GM12878 (cell line): ENCODE results near the gene FAM222B.
"Not testable (repeated sequence)": the region's sequence is repeated elsewhere in the genome, so short reads cannot be mapped to it uniquely, and the experiment has no call there.

ENCODE experiments used
- HDAC6 ChIP-seq: fragments of 200-600 bp; sonication (generic); IDR thresholded peaks from one replicate; pipeline ENCODE4 v1.8.0; 2017; ENCODE audit warnings: antibody characterized with exemption; ENCODE audit not compliant: unreplicated experiment
- MXI1 ChIP-seq: fragments of 150-350 bp; IDR thresholded peaks from 2 replicates; pipeline ENCODE4 v1.6.1; 2011; ENCODE audit warnings: low read depth, mild to moderate bottlenecking, inconsistent platforms, low read length, improper control_type of control experiment
- RUNX3 ChIP-seq: IDR thresholded peaks from 2 replicates; pipeline ENCODE4 v1.6.1; 2012; ENCODE audit warnings: low read length, inconsistent platforms
- ZSCAN29 ChIP-seq: fragments of 450-650 bp; IDR thresholded peaks from 2 replicates; pipeline ENCODE4 v1.6.1; 2017; ENCODE audit warnings: mild to moderate bottlenecking, moderate library complexity
- ZZZ3 ChIP-seq: IDR thresholded peaks from 2 replicates; pipeline ENCODE4 v1.6.1; 2011; ENCODE audit warnings: low read depth; ENCODE audit not compliant: control insufficient read depth, insufficient read length
- TF ChIP-seq, protein P1 (sequence below): fragments of 450-650 bp; IDR thresholded peaks from 2 replicates; pipeline ENCODE4 v1.6.1; 2017; ENCODE audit warnings: antibody characterized with exemption, mild to moderate bottlenecking, moderate library complexity
- TF ChIP-seq, protein P2 (sequence below), 3 experiments: IDR thresholded peaks in 2 of 3; conservative IDR thresholded peaks in 1 of 3; 2 replicates each; pipeline ENCODE4 v1.5.1; 2011; ENCODE audit warnings: low read depth in 3 of 3, low read length in 3 of 3, mild to moderate bottlenecking in 3 of 3, control low read depth in 2 of 3, moderate library complexity in 2 of 3, inconsistent platforms in 1 of 3, mixed read lengths in 1 of 3; ENCODE audit not compliant: control insufficient read depth in 2 of 3, insufficient read depth in 1 of 3; ENCODE audit errors: extremely low read depth in 1 of 3
- TF ChIP-seq, protein P3 (sequence below): IDR thresholded peaks from 2 replicates; pipeline ENCODE4 v1.6.1; 2011; ENCODE audit warnings: borderline replicate concordance, low read depth, mild to moderate bottlenecking, moderate library complexity, mixed read lengths, low read length; ENCODE audit not compliant: insufficient read depth; ENCODE audit errors: extremely low read length

DNA sequence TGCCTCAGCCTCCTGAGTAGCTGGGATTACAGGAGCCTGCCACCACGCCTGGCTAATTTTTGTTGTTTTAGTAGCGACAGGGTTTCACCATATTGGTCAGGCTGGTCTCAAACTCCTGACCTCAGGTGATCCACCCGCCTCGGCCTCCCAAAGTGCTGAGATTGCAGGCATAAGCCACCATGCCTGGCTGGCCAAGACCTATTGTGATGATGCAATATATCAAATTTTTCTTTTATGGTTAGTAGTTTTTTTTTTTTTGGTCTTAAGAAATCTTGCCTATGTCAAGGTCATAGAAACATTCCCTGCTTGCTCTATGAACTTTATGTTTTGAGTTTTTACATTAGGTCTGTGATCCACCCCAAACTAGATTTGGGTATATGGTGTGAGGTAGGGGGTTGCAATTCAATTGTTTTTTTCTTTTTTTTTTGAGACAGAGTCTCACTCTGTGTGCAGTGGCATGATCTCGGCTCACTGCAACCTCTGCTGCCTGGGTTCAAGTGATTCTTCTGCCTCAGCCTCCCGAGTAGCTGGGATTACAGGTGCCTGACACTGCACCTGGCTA, 34.6 kb upstream of the FAM222B start:
- not testable (repeated sequence) for TF ChIP-seq ZSCAN29, HDAC6, MXI1, RUNX3, ZZZ3
- TF ChIP-seq, protein P1, sequence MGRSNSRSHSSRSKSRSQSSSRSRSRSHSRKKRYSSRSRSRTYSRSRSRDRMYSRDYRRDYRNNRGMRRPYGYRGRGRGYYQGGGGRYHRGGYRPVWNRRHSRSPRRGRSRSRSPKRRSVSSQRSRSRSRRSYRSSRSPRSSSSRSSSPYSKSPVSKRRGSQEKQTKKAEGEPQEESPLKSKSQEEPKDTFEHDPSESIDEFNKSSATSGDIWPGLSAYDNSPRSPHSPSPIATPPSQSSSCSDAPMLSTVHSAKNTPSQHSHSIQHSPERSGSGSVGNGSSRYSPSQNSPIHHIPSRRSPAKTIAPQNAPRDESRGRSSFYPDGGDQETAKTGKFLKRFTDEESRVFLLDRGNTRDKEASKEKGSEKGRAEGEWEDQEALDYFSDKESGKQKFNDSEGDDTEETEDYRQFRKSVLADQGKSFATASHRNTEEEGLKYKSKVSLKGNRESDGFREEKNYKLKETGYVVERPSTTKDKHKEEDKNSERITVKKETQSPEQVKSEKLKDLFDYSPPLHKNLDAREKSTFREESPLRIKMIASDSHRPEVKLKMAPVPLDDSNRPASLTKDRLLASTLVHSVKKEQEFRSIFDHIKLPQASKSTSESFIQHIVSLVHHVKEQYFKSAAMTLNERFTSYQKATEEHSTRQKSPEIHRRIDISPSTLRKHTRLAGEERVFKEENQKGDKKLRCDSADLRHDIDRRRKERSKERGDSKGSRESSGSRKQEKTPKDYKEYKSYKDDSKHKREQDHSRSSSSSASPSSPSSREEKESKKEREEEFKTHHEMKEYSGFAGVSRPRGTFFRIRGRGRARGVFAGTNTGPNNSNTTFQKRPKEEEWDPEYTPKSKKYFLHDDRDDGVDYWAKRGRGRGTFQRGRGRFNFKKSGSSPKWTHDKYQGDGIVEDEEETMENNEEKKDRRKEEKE, result not testable (repeated sequence)
- TF ChIP-seq, protein P2, sequence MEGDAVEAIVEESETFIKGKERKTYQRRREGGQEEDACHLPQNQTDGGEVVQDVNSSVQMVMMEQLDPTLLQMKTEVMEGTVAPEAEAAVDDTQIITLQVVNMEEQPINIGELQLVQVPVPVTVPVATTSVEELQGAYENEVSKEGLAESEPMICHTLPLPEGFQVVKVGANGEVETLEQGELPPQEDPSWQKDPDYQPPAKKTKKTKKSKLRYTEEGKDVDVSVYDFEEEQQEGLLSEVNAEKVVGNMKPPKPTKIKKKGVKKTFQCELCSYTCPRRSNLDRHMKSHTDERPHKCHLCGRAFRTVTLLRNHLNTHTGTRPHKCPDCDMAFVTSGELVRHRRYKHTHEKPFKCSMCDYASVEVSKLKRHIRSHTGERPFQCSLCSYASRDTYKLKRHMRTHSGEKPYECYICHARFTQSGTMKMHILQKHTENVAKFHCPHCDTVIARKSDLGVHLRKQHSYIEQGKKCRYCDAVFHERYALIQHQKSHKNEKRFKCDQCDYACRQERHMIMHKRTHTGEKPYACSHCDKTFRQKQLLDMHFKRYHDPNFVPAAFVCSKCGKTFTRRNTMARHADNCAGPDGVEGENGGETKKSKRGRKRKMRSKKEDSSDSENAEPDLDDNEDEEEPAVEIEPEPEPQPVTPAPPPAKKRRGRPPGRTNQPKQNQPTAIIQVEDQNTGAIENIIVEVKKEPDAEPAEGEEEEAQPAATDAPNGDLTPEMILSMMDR (IDR thresholded peaks at IDR 0.05 in 2 of 3, conservative IDR thresholded peaks at IDR 0.05 in 1 of 3; ENCODE audit: control insufficient read depth in 2 of 3, extremely low read depth in 1 of 3, insufficient read depth in 1 of 3, low read depth in 3 of 3, low read length in 3 of 3), result not testable (repeated sequence)
- TF ChIP-seq, protein P3, sequence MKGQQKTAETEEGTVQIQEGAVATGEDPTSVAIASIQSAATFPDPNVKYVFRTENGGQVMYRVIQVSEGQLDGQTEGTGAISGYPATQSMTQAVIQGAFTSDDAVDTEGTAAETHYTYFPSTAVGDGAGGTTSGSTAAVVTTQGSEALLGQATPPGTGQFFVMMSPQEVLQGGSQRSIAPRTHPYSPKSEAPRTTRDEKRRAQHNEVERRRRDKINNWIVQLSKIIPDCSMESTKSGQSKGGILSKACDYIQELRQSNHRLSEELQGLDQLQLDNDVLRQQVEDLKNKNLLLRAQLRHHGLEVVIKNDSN, result not testable (repeated sequence)
